GM12801 (cell line): ENCODE data around the gene COL4A3.

Experiments
- TF ChIP-seq, protein P1 (sequence below): IDR thresholded peaks from one replicate; pipeline ENCODE4 v1.5.1; 2011; ENCODE audit warnings: control low read depth; ENCODE audit not compliant: insufficient read length; ENCODE audit errors: extremely low read depth

The COL4A3 gene

GRCh38 chr2:227219312-227220105 lies 55.1 kb downstream of the COL4A3 start:
- TF ChIP-seq, protein P1, sequence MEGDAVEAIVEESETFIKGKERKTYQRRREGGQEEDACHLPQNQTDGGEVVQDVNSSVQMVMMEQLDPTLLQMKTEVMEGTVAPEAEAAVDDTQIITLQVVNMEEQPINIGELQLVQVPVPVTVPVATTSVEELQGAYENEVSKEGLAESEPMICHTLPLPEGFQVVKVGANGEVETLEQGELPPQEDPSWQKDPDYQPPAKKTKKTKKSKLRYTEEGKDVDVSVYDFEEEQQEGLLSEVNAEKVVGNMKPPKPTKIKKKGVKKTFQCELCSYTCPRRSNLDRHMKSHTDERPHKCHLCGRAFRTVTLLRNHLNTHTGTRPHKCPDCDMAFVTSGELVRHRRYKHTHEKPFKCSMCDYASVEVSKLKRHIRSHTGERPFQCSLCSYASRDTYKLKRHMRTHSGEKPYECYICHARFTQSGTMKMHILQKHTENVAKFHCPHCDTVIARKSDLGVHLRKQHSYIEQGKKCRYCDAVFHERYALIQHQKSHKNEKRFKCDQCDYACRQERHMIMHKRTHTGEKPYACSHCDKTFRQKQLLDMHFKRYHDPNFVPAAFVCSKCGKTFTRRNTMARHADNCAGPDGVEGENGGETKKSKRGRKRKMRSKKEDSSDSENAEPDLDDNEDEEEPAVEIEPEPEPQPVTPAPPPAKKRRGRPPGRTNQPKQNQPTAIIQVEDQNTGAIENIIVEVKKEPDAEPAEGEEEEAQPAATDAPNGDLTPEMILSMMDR, result no peak

DNA sequence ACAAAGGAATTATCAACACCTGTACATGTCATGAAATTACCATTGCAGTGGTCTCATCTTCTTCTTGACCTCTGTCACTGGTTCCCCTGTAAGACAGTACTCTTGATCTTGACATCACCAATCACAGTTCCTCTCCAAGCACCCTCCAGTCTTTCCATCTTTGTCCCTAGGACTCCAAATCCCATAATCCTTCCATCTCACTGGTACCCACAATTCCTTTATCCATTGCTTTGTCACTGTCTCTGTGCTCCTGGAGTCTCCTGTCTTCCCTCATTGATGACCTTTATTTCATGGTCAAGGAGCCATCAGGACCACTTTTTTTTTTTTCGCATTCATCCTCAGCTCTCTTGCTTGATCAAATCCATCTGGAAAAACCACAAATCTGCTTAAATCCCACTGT lies 56.7 kb downstream of the COL4A3 start:
- TF ChIP-seq, protein P1, result no peak

DNA sequence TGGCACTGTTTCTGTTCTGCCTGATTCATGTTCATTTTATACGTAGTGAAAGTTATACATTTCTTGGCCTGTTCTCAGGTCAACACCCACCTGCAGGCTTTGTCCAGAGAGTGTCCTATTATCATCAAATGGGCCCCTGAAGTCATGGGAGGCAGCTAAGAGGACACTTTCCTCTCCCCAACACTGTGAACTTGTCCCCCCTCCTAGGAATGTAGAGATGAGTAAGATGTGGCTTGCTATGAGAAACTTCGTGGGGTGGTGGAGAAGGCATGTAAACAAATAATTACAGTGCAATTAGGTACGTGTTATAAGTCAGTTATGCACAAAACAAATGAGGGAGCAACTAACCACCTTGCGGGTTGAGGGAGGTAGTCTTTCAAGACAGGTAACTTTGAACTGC lies 57.9 kb downstream of the COL4A3 start:
- TF ChIP-seq, protein P1, result no peak

- TF ChIP-seq, protein P1, result no peak
Observed at GRCh38 chr2:227228061-227228667, 63.7 kb downstream of the COL4A3 start.

GRCh38 chr2:227230151-227230550 lies 65.7 kb downstream of the COL4A3 start:
- TF ChIP-seq, protein P1, result no peak

DNA sequence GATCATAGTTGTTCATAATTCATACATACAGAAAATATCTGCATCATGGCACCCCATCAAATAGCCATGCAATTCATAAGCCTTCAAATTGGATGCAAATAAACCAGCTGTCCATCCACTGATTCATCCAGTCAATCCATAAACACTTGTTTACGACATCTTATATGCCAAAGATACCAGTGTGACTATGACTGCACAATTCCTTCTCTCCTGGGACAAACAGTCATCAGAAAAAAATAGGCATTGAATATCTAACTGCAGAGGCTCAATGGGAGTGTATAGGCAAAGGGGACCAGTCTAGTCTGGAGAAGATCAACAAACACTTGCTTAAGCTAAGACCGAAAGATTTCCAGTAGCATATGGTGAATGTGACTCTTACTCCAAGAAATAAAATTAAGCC lies 70.0 kb downstream of the COL4A3 start:
- TF ChIP-seq, protein P1, result no peak

DNA sequence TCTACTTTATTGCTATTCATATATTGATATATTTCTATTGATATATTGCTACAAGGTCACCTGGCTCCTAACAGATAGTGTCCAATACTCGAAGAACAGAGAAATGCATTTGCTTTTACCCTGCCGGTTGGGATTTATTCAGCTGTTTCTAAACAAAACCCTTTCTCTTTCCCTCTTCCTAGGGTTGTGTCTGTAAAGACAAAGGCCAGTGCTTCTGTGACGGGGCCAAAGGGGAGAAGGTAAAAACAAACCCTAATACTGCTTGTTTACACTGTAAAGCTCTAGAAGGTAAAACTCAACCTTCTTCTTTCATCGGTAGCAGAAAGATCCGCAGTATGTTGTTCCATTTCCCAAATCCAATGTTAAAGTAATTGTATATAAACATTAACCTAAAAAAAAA lies 73.4 kb downstream of the COL4A3 start:
- TF ChIP-seq, protein P1, result no peak
